SK-N-SH (cell line): ENCODE results near the gene USH1C. TPM values are rescaled to one million over a fixed set of nuclear protein-coding genes. Genes with fewer than 3 reads are reported as not detected.

Source experiments
- CTCF ChIA-PET: fragments of 300-600, 350-600 bp; formaldehyde crosslinking; extraction: SDS; loops from one replicate; lab custom pipeline; 2021; lab: Yijun Ruan, JAX
- POLR2A ChIA-PET: fragments of 350-600 bp; sonication (Branson Sonifier 250); formaldehyde crosslinking; extraction: SDS; loops from one replicate; lab custom pipeline; 2020; ENCODE audit warnings: antibody characterized with exemption, inconsistent platforms; lab: Yijun Ruan, JAX
- DNase-seq: peaks from one replicate; pipeline ENCODE4 v3.0.0; 2012
- H2AFZ ChIP-seq: fragments of 200-600 bp; sonication (generic); 2 replicates; pipeline ENCODE4 v1.8.1; 2016; ENCODE audit warnings: antibody characterized with exemption, mild to moderate bottlenecking, low read depth
- H3F3A ChIP-seq: fragments of 200-600 bp; sonication (generic); replicated peaks from 2 replicates; pipeline ENCODE3; 2016; ENCODE audit warnings: antibody characterized with exemption, mild to moderate bottlenecking; ENCODE audit not compliant: insufficient read depth
- H3K27ac ChIP-seq, 2 experiments: fragments of 200-500 bp in 1 of 2; fragments of 200-600 bp in 1 of 2; sonication (Bioruptor generic) in 1 of 2; sonication (generic), shearing (Covaris generic) in 1 of 2; 2 replicates each; pipeline versions ENCODE4 v1.5.1 to v1.6.1; 2014 to 2016; ENCODE audit warnings: low read depth in 2 of 2, inconsistent platforms in 1 of 2, low read length in 1 of 2, mild to moderate bottlenecking in 1 of 2, mixed read lengths in 1 of 2
- H3K27me3 ChIP-seq: fragments of 200-600 bp; sonication (generic), shearing (Covaris generic); 2 replicates; pipeline ENCODE4 v1.6.1; 2016; ENCODE audit warnings: mixed run types; ENCODE audit not compliant: insufficient read depth
- H3K36me3 ChIP-seq, 2 experiments: fragments of 200-500 bp in 1 of 2; fragments of 200-600 bp in 1 of 2; sonication (Bioruptor generic) in 1 of 2; sonication (generic) in 1 of 2; replicated peaks in 1 of 2; 2 replicates each; pipeline versions ENCODE3 to v1.5.1; 2014 to 2016; ENCODE audit warnings: low read length in 1 of 2, mild to moderate bottlenecking in 1 of 2; ENCODE audit not compliant: insufficient read depth in 2 of 2, control insufficient read depth in 1 of 2
- H3K4me1 ChIP-seq, 2 experiments: fragments of 200-500 bp in 1 of 2; fragments of 200-600 bp in 1 of 2; sonication (Bioruptor generic) in 1 of 2; sonication (generic), shearing (Covaris generic) in 1 of 2; 2 replicates each; pipeline versions ENCODE4 v1.5.1 to v1.6.1; 2014 to 2016; ENCODE audit warnings: low read depth in 1 of 2, low read length in 1 of 2, mixed run types in 1 of 2; ENCODE audit not compliant: insufficient read depth in 2 of 2, control insufficient read depth in 1 of 2
- H3K4me2 ChIP-seq: fragments of 200-600 bp; sonication (generic), shearing (Covaris generic); 2 replicates; pipeline ENCODE4 v1.6.1; 2017; ENCODE audit warnings: mixed run types
- H3K4me3 ChIP-seq, 2 experiments: fragments of 200-500 bp in 1 of 2; fragments of 200-600 bp in 1 of 2; sonication (Bioruptor generic) in 1 of 2; sonication (generic), shearing (Covaris generic) in 1 of 2; 2 replicates each; pipeline versions ENCODE4 v1.5.1 to v1.8.1; 2014 to 2016; ENCODE audit warnings: low read depth in 2 of 2, inconsistent platforms in 1 of 2, low read length in 1 of 2, mild to moderate bottlenecking in 1 of 2, mixed read lengths in 1 of 2, moderate library complexity in 1 of 2
- H3K79me2 ChIP-seq: fragments of 200-600 bp; sonication (generic); 2 replicates; pipeline ENCODE4 v1.8.1; 2017; ENCODE audit warnings: mild to moderate bottlenecking; ENCODE audit not compliant: insufficient read depth
- H3K9ac ChIP-seq: fragments of 200-600 bp; sonication (generic); 2 replicates; pipeline ENCODE4 v1.6.1; 2017; ENCODE audit warnings: mixed run types
- H3K9me2 ChIP-seq: fragments of 200-600 bp; sonication (generic); 2 replicates; pipeline ENCODE4 v1.6.1; 2017; ENCODE audit warnings: mixed run types
- H3K9me3 ChIP-seq: fragments of 200-600 bp; sonication (generic); 2 replicates; pipeline ENCODE4 v1.6.1; 2017; ENCODE audit warnings: mixed run types, mild to moderate bottlenecking, moderate library complexity
- H4K20me1 ChIP-seq: fragments of 200-600 bp; sonication (generic); 2 replicates; pipeline ENCODE4 v1.6.1; 2017; ENCODE audit warnings: mild to moderate bottlenecking, mixed run types; ENCODE audit not compliant: insufficient read depth
- CTCF ChIP-seq: fragments of 200-600 bp; sonication (generic); IDR thresholded peaks from 2 replicates; pipeline ENCODE4 v1.6.1; 2017; ENCODE audit warnings: antibody characterized with exemption, mild to moderate bottlenecking, moderate library complexity
- ELF1 ChIP-seq: IDR thresholded peaks from 2 replicates; pipeline ENCODE4 v1.4.0; 2012
- FOXJ3 ChIP-seq: sonication (generic); formaldehyde crosslinking; IDR thresholded peaks from 2 replicates; pipeline ENCODE4 v1.5.1; 2020; ENCODE audit warnings: mild to moderate bottlenecking, missing genetic modification reagents
- GABPA ChIP-seq: IDR thresholded peaks from 2 replicates; pipeline ENCODE4 v1.4.0; 2012; ENCODE audit warnings: low read depth, mild to moderate bottlenecking
- MEF2A ChIP-seq: IDR thresholded peaks from 2 replicates; pipeline ENCODE4 v1.4.0; 2012; ENCODE audit warnings: low read depth, borderline replicate concordance
- NFIC ChIP-seq: IDR thresholded peaks from 2 replicates; pipeline ENCODE4 v1.4.0; 2012; ENCODE audit warnings: borderline replicate concordance
- NRF1 ChIP-seq: IDR thresholded peaks from 2 replicates; pipeline ENCODE4 v1.6.1; 2012; ENCODE audit warnings: low read depth, mild to moderate bottlenecking, low read length
- POLR2AphosphoS5 ChIP-seq: IDR thresholded peaks from 2 replicates; pipeline ENCODE4 v1.6.1; 2012; ENCODE audit warnings: low read depth, low read length
- RAD21 ChIP-seq: IDR thresholded peaks from 2 replicates; pipeline ENCODE4 v1.6.1; 2012; ENCODE audit warnings: mild to moderate bottlenecking, low read length
- REST ChIP-seq: IDR thresholded peaks from 2 replicates; pipeline ENCODE4 v1.6.1; 2012; ENCODE audit warnings: mild to moderate bottlenecking, low read depth, low read length, moderate library complexity
- RFX5 ChIP-seq: IDR thresholded peaks from 2 replicates; pipeline ENCODE4 v1.6.1; 2012; ENCODE audit warnings: mild to moderate bottlenecking, improper control_type of control experiment, low read length
- RXRA ChIP-seq: IDR thresholded peaks from 2 replicates; pipeline ENCODE4 v1.4.0; 2012; ENCODE audit warnings: low read depth, mild to moderate bottlenecking, borderline replicate concordance
- SIN3A ChIP-seq: IDR thresholded peaks from 2 replicates; pipeline ENCODE4 v1.6.1; 2012; ENCODE audit warnings: low read depth, mild to moderate bottlenecking, low read length, moderate library complexity, borderline replicate concordance
- TCF12 ChIP-seq: IDR thresholded peaks from 2 replicates; pipeline ENCODE4 v1.4.0; 2012
- TEAD4 ChIP-seq: IDR thresholded peaks from 2 replicates; pipeline ENCODE4 v1.4.0; 2012; ENCODE audit warnings: mild to moderate bottlenecking, borderline replicate concordance; ENCODE audit not compliant: insufficient read depth
- USF2 ChIP-seq: fragments of 150-350 bp; IDR thresholded peaks from 2 replicates; pipeline ENCODE4 v1.6.1; 2017; ENCODE audit warnings: antibody characterized with exemption, low read length, low read depth, borderline replicate concordance
- ZBTB33 ChIP-seq: IDR thresholded peaks from 2 replicates; pipeline ENCODE4 v1.4.0; 2012; ENCODE audit warnings: low read depth, borderline replicate concordance
- WGBS: methylation state at CpG from one replicate; pipeline ENCODE4 v1.1.6; 2017; ENCODE audit warnings: low lambda C conversion rate; 5-methylcytosine and 5-hydroxymethylcytosine counted together
- polyA plus RNA-seq, 3 experiments: library from polyadenylated mRNA; depleted of rRNA; stranded (reverse); fragments of >200 nt; gene quantifications; 2 replicates each; pipeline ENCODE4 v1.2.3, GENCODE V29; 2012

The USH1C gene
- polyA plus RNA-seq, 1 of the 3 experiments (the other 2 are of a cell fraction) = not detected

GRCh38 chr11:17459236-17459896 lies 84.8 kb downstream of the USH1C start:
- Histone ChIP-seq H3K9ac (no peak overlapping the region), H3F3A (no peaks in the 10 kb centered on the region), H3K9me2 (no peaks in the 10 kb centered on the region), H4K20me1 (no peaks in the 10 kb centered on the region), H2AFZ (no peak overlapping the region), H3K9me3 (no peaks in the 10 kb centered on the region), H3K4me3 (no peak overlapping the region), H3K4me2 (no peak overlapping the region), H3K36me3 (no peaks in the 10 kb centered on the region), H3K27ac (no peak overlapping the region), H3K79me2 (no peaks in the 10 kb centered on the region), H3K27me3 (peaks cover 15% of the 10 kb centered on the region; the same call in 1 of the 2 replicates), H3K4me1 (peaks cover 0 to 8% of the 10 kb centered on the region in 2 experiments; a peak in 1 of 4 replicates)
- DNase-seq = no peak
- CTCF ChIA-PET = interaction anchor here (0.6 to 1.2 kb wide), 4 partner anchors 45 to 75 kb away, joined by 3 to 5 read pairs (median 3); no protein-coding TSS in a partner anchor
- POLR2A ChIA-PET = no interaction called here
- WGBS = 70% methylated on average over 9 of the region's 9 CpGs
- TF ChIP-seq RXRA = no peak
- no peak for TF ChIP-seq NRF1
- TF ChIP-seq ZBTB33 = no peak
- TF ChIP-seq REST = no peak
- no peak for TF ChIP-seq SIN3A
- TF ChIP-seq RAD21 = no peak
- no peak for TF ChIP-seq ELF1
- no peak for TF ChIP-seq TEAD4
- TF ChIP-seq NFIC = no peak
- TF ChIP-seq MEF2A = no peak

- no peaks in the 10 kb centered on the region for H3K9me2 ChIP-seq
- ChIA-PET POLR2A (no interaction called here), CTCF (interaction anchor here (0.7 kb wide), 1 partner anchor 50 kb away, joined by 4 read pairs; no protein-coding TSS in a partner anchor)
- peaks cover 15% of the 10 kb centered on the region; the same call in 1 of the 2 replicates for H3K27me3 ChIP-seq
- no peak overlapping the region for H3K9ac ChIP-seq
- H3F3A ChIP-seq = no peaks in the 10 kb centered on the region
- no peaks in the 10 kb centered on the region for H3K79me2 ChIP-seq
- DNase-seq = no peak
- no peaks in the 10 kb centered on the region for H3K36me3 ChIP-seq
- peaks cover 0 to 2% of the 10 kb centered on the region in 2 experiments; a peak in 1 of 4 replicates for H3K4me1 ChIP-seq
- no peak overlapping the region for H3K27ac ChIP-seq
- TF ChIP-seq TCF12 = no peak
- TF ChIP-seq FOXJ3 (CRISPR knock-in tag) = no peak
- TF ChIP-seq RFX5 = no peak
- TF ChIP-seq NFIC = no peak
- TF ChIP-seq TEAD4 = no peak
- TF ChIP-seq CTCF = no peak
- no peak for TF ChIP-seq RAD21
- no peak for TF ChIP-seq USF2
- TF ChIP-seq POLR2AphosphoS5 = no peak
- no peak for TF ChIP-seq GABPA
- TF ChIP-seq NRF1 = no peak
- no peak overlapping the region for H3K4me2 ChIP-seq
- 46% methylated on average over 8 of the region's 8 CpGs for WGBS
- no peak overlapping the region for H3K4me3 ChIP-seq
- no peaks in the 10 kb centered on the region for H4K20me1 ChIP-seq
- H2AFZ ChIP-seq = no peak overlapping the region
- no peaks in the 10 kb centered on the region for H3K9me3 ChIP-seq
Measured at GRCh38 chr11:17458268-17458667, 85.9 kb downstream of the USH1C start.
